Mesenchymal stem cell (in vitro differentiated cells and primary cell): ENCODE measurements around the gene FMNL1.

Source experiments
- DNase-seq: peaks from one replicate; pipeline ENCODE4 v3.0.0-alpha.2; 2013
- H2AFZ ChIP-seq: one replicate; pipeline ENCODE4 v1.6.1; 2013; ENCODE audit warnings: low read depth, mild to moderate bottlenecking, control low read depth, inconsistent platforms, low read length, moderate library complexity
- H2AK5ac ChIP-seq: 2 replicates; pipeline ENCODE4 v1.6.1; 2013; ENCODE audit warnings: low read length, moderate library complexity, mild to moderate bottlenecking, inconsistent platforms; ENCODE audit not compliant: severe bottlenecking
- H2BK120ac ChIP-seq: one replicate; pipeline ENCODE4 v1.6.1; 2013; ENCODE audit warnings: low read depth, mild to moderate bottlenecking, inconsistent platforms, low read length, moderate library complexity
- H2BK12ac ChIP-seq, 2 experiments: one replicate each; pipeline ENCODE4 v1.6.1; 2013; ENCODE audit warnings: inconsistent platforms in 2 of 2, low read length in 2 of 2, mild to moderate bottlenecking in 2 of 2, moderate library complexity in 2 of 2, control low read depth in 1 of 2
- H2BK15ac ChIP-seq: one replicate; pipeline ENCODE4 v1.6.1; 2013; ENCODE audit warnings: mild to moderate bottlenecking, low read depth, inconsistent platforms; ENCODE audit not compliant: poor library complexity, severe bottlenecking
- H2BK5ac ChIP-seq: 2 replicates; pipeline ENCODE4 v1.6.1; 2013; ENCODE audit warnings: low read depth, mild to moderate bottlenecking, low read length, control low read depth, inconsistent platforms; ENCODE audit not compliant: poor library complexity, severe bottlenecking
- H3K14ac ChIP-seq, 2 experiments: one replicate each; pipeline ENCODE4 v1.6.1; 2013; ENCODE audit warnings: inconsistent platforms in 2 of 2, low read length in 2 of 2, control low read depth in 1 of 2, mild to moderate bottlenecking in 1 of 2, moderate library complexity in 1 of 2
- H3K18ac ChIP-seq, 2 experiments: one replicate each; pipeline ENCODE4 v1.6.1; 2013; ENCODE audit warnings: inconsistent platforms in 2 of 2, low read length in 2 of 2, control low read depth in 1 of 2, low read depth in 1 of 2, mild to moderate bottlenecking in 1 of 2
- H3K23ac ChIP-seq, 2 experiments: one replicate each; pipeline ENCODE4 v1.6.1; 2013; ENCODE audit warnings: inconsistent platforms in 2 of 2, low read length in 2 of 2, mild to moderate bottlenecking in 2 of 2, moderate library complexity in 2 of 2, control low read depth in 1 of 2
- H3K27ac ChIP-seq: 2 replicates; pipeline ENCODE4 v1.5.1; 2013; ENCODE audit warnings: mild to moderate bottlenecking, moderate library complexity, low read length, control low read depth, inconsistent platforms; ENCODE audit not compliant: poor library complexity, severe bottlenecking
- H3K27me3 ChIP-seq, 2 experiments: 2 replicates each; pipeline versions ENCODE4 v1.6.1 to v1.7.0; 2013; ENCODE audit warnings: low read length in 2 of 2, mild to moderate bottlenecking in 2 of 2, moderate library complexity in 2 of 2, control low read depth in 1 of 2, inconsistent platforms in 1 of 2; ENCODE audit not compliant: control insufficient read depth in 1 of 2, insufficient read depth in 1 of 2
- H3K36me3 ChIP-seq, 2 experiments: 2 replicates each; pipeline versions ENCODE4 v1.6.1 to v1.7.0; 2013; ENCODE audit warnings: low read length in 2 of 2, control low read depth in 1 of 2, inconsistent platforms in 1 of 2, low read depth in 1 of 2, mild to moderate bottlenecking in 1 of 2; ENCODE audit not compliant: insufficient read depth in 2 of 2, control insufficient read depth in 1 of 2
- H3K4ac ChIP-seq, 2 experiments: one replicate each; pipeline ENCODE4 v1.6.1; 2013; ENCODE audit warnings: inconsistent platforms in 2 of 2, low read length in 2 of 2, mild to moderate bottlenecking in 2 of 2, moderate library complexity in 2 of 2, control low read depth in 1 of 2, low read depth in 1 of 2
- H3K4me1 ChIP-seq: 2 replicates; pipeline ENCODE4 v1.6.1; 2013; ENCODE audit warnings: low read depth, low read length, control low read depth; ENCODE audit not compliant: control insufficient read depth, insufficient read depth
- H3K4me2 ChIP-seq: 2 replicates; pipeline ENCODE4 v1.6.1; 2013; ENCODE audit warnings: low read length, mild to moderate bottlenecking, inconsistent platforms; ENCODE audit not compliant: poor library complexity, severe bottlenecking
- H3K4me3 ChIP-seq, 2 experiments: 2 replicates each; pipeline versions ENCODE4 v1.5.1 to v1.7.0; 2013; ENCODE audit warnings: low read length in 2 of 2, mild to moderate bottlenecking in 2 of 2, control low read depth in 1 of 2, low read depth in 1 of 2; ENCODE audit not compliant: insufficient read depth in 1 of 2
- H3K79me1 ChIP-seq: replicated peaks from 2 replicates; pipeline ENCODE4 v1.6.1; 2013; ENCODE audit warnings: mild to moderate bottlenecking, control low read depth, low read length, inconsistent platforms; ENCODE audit not compliant: poor library complexity, severe bottlenecking
- H3K9ac ChIP-seq: 2 replicates; pipeline ENCODE4 v1.7.0; 2013; ENCODE audit warnings: mild to moderate bottlenecking, low read length, moderate library complexity
- H3K9me3 ChIP-seq: 2 replicates; pipeline ENCODE4 v1.7.0; 2013; ENCODE audit warnings: mild to moderate bottlenecking, low read length; ENCODE audit not compliant: control insufficient read depth
- H4K8ac ChIP-seq: one replicate; pipeline ENCODE4 v1.6.1; 2013; ENCODE audit warnings: inconsistent platforms, mild to moderate bottlenecking, low read length, moderate library complexity
- H4K91ac ChIP-seq: one replicate; pipeline ENCODE4 v1.6.1; 2013; ENCODE audit warnings: mild to moderate bottlenecking, low read length, inconsistent platforms
- WGBS: methylation state at CpG from one replicate; pipeline ENCODE4 v1.1.7; 2013; ENCODE audit warnings: mixed read lengths; 5-methylcytosine and 5-hydroxymethylcytosine counted together

Gene FMNL1

DNA sequence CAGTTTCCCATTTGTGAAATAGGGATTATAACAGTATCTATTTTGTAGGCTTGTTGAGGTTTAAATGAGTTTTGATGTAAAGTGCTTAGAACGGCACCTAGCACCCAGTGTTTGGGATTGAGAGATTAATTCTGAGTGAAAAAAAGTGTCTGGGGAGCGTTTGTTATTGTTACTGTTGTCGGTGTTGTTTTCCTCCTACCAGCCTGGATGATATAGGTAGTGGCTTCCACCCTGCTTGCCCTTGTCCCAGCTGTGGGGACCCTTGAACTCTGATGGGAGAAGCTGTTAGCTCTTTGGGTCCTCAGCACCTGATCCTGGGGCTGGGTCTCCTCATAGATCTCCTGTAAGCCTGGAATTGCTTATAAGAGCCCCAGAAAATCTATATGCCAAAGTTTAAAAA is 4.9 kb downstream of the FMNL1 start:
- no peak overlapping the region for H3K14ac ChIP-seq
- H4K91ac ChIP-seq, result no peak overlapping the region
- no peak overlapping the region for H3K4me3 ChIP-seq
- H3K36me3 ChIP-seq, result no peaks in the 10 kb centered on the region
- peaks cover 9 to 15% of the 10 kb centered on the region in 2 experiments for H3K27me3 ChIP-seq
- H4K8ac ChIP-seq, result no peak overlapping the region
- no peak overlapping the region for H3K27ac ChIP-seq
- H3K18ac ChIP-seq, result no peak overlapping the region
- 89% methylated on average over 3 of the region's 3 CpGs for WGBS
- H2BK120ac ChIP-seq, result no peak overlapping the region
- no peak overlapping the region for H2AK5ac ChIP-seq
- no peaks in the 10 kb centered on the region for H3K9me3 ChIP-seq
- no peak overlapping the region for H2BK12ac ChIP-seq
- no peak overlapping the region for H3K4me2 ChIP-seq
- no peak overlapping the region for H2BK15ac ChIP-seq
- H2AFZ ChIP-seq, result no peak overlapping the region
- no peaks in the 10 kb centered on the region for H3K79me1 ChIP-seq
- no peak overlapping the region for H3K4ac ChIP-seq
- H2BK5ac ChIP-seq, result no peak overlapping the region
- no peak overlapping the region for H3K23ac ChIP-seq
- no peak for DNase-seq
- H3K9ac ChIP-seq, result no peak overlapping the region
- peaks cover 55% of the 10 kb centered on the region for H3K4me1 ChIP-seq

DNA sequence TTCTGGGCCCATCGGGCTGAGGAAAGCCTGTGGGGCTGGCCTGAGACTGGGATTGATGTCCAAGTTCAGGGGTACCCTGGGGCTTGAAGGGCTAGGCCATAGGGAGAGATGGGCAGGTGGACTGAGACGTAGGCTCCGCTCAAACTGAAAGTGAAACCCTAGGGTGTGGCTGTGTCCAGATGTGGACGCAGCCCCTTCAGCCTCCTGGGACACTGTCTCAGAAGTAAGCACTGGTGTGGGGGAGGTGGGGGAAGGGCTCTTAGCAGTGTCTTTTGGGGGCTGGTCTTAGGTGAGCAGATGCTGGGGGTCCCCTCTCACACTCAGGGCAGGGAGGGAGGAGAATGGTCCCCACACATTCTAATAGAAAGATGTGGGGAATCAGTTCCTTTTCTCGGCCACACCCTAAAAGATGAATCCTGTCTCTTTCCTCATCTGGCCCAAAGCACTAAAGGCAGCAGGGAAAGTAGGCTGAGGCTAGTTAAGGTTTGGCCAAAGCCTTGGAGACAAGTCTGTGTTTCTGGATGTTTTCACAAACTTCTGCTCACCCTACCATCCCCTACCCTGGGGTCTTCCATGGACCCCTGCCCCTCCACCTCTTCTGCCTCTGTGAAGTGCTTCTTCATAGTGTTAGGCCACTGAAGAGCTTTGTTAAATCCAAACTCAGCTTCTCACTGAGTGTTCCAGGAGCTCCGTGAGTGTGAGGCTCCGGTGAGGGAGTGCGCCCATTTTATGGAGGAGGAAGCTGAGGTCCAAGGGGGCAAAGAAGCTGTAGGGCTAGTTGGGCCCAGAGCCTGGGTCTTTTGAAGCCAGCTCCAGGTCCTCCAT is 5.6 kb downstream of the FMNL1 start:
- Histone ChIP-seq H2BK120ac (no peak overlapping the region), H3K79me1 (no peaks in the 10 kb centered on the region), H3K36me3 (no peaks in the 10 kb centered on the region), H3K9ac (peak overlapping the region; percentile 73), H2BK5ac (no peak overlapping the region), H3K27ac (no peak overlapping the region), H3K4me2 (no peak overlapping the region), H4K8ac (peak overlapping the region; percentile 1), H3K23ac (no peak overlapping the region), H2BK15ac (peak overlapping the region; percentile 71), H2BK12ac (peak overlapping the region in 1 of 2 experiments; percentile 29), H3K18ac (peak overlapping the region in 1 of 2 experiments; percentile 17), H3K9me3 (no peaks in the 10 kb centered on the region), H3K4ac (no peak overlapping the region), H2AFZ (no peak overlapping the region), H2AK5ac (no peak overlapping the region), H3K4me1 (peaks cover 48% of the 10 kb centered on the region), H3K4me3 (peak overlapping the region in 1 of 2 experiments; percentile 34), H3K27me3 (peaks cover 8 to 13% of the 10 kb centered on the region in 2 experiments), H4K91ac (peak overlapping the region; percentile 74), H3K14ac (peak overlapping the region in 1 of 2 experiments; percentile 22)
- WGBS, result 87% methylated on average over 7 of the region's 8 CpGs
- no peak for DNase-seq

DNA sequence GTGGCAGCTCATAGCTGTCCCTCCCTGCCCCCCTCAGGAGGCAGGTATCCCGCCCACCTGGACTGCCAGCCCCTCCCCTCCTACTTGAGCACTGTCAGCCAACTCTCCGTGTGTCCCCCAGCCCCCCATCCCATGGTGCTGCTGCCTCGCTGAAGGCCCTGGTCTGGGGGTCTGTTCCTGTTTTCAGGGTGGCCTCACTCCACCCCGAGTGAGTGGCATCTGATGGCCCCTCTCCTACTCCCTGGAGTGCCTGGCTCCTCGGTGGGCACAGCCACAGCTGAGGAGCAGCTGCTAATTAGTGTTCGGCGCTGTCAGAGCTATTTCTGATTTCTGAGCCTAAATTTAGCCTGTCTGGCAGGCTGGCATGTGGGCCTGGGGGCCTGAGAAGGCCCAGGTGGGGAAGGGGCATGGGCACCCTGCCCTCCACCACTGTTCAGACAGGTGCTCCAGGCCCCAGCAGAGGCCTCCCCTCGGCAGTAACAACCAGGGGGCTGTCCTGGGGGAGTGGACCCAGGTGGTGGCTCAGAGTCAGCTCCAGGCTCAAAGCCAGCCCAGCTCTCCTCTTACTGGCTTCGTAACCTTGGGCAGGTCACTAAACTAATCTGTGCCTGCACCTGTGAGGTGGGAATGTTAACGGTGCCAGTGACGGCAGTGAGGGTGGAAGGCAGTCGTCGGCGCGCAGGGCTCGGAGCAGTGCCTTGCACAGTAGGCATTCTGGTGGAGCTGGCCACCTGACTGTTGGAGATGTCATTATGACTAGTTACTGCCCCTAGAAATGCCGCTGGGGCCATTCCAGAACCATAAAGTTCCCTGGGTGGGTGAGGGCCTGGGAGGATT is 6.5 kb downstream of the FMNL1 start:
- Histone ChIP-seq H3K9me3 (no peaks in the 10 kb centered on the region), H2AK5ac (peak overlapping the region; percentile 55), H2BK15ac (peak overlapping the region; percentile 71), H3K4me3 (peak overlapping the region in 1 of 2 experiments; percentile 27), H3K18ac (peak overlapping the region; percentile 52 to 72), H2AFZ (no peak overlapping the region), H3K36me3 (no peaks in the 10 kb centered on the region), H3K9ac (peak overlapping the region; percentile 73), H2BK5ac (no peak overlapping the region), H3K4ac (peak overlapping the region in 1 of 2 experiments; percentile 80), H3K4me2 (no peak overlapping the region), H4K8ac (peak overlapping the region; percentile 93), H3K27ac (no peak overlapping the region), H2BK120ac (no peak overlapping the region), H3K14ac (peak overlapping the region in 1 of 2 experiments; percentile 21), H2BK12ac (peak overlapping the region; percentile 87 to 92), H3K79me1 (no peaks in the 10 kb centered on the region), H4K91ac (peak overlapping the region; percentile 91), H3K23ac (no peak overlapping the region), H3K27me3 (peaks cover 3 to 5% of the 10 kb centered on the region in 2 experiments), H3K4me1 (peaks cover 47% of the 10 kb centered on the region)
- 80% methylated on average over 17 of the region's 17 CpGs for WGBS
- no peak for DNase-seq
